Naive thymus-derived CD4-positive, alpha-beta T cell (primary cell): ENCODE results near the gene C16orf87. TPM values are rescaled to one million over a fixed set of nuclear protein-coding genes. Genes with fewer than 3 reads are reported as not detected.
A peak's percentile ranks its signal among the peaks of the same experiment; 100 is the strongest.

Source experiments
- ATAC-seq: fragments of 150-1000 bp; cut with Tn5 transposase; 2 replicates; pipeline ENCODE4 v1.10.0; 2021; ENCODE audit warnings: mild to moderate bottlenecking, moderate library complexity
- CTCF ChIA-PET: fragments of 350-600 bp; sonication (Branson Sonifier 250); formaldehyde crosslinking; loops from one replicate; lab custom pipeline; 2021; ENCODE audit warnings: antibody characterized with exemption; lab: Charles Lee
- POLR2A ChIA-PET: fragments of 350-600 bp; sonication (Branson Sonifier 250); formaldehyde crosslinking; loops from one replicate; lab custom pipeline; 2021; ENCODE audit warnings: antibody characterized with exemption, inconsistent platforms; lab: Charles Lee
- DNase-seq, 9 donors: peaks; one replicate each; pipeline versions ENCODE4 v3.0.0 to v3.0.0-alpha.2; 2020 to 2022; ENCODE audit warnings: mixed read lengths in 1 of 9
- H3K27ac ChIP-seq: one replicate; pipeline ENCODE4 v1.7.0; 2013; ENCODE audit warnings: mild to moderate bottlenecking, low read depth, low read length, moderate library complexity
- H3K27me3 ChIP-seq, 2 donors: one replicate each; pipeline ENCODE4 v1.7.0; 2013; ENCODE audit warnings: low read length in 2 of 2, mild to moderate bottlenecking in 2 of 2, moderate library complexity in 2 of 2; ENCODE audit not compliant: control insufficient read depth in 2 of 2, insufficient read depth in 2 of 2
- H3K36me3 ChIP-seq, 3 experiments: 1 replicate in 2 of 3; 2 replicates in 1 of 3; pipeline ENCODE4 v1.7.0; 2013; ENCODE audit warnings: low read length in 3 of 3, mild to moderate bottlenecking in 3 of 3, moderate library complexity in 1 of 3; ENCODE audit not compliant: insufficient read depth in 3 of 3, control insufficient read depth in 2 of 3
- H3K4me1 ChIP-seq, 2 donors: one replicate each; pipeline ENCODE4 v1.7.0; 2013; ENCODE audit warnings: low read length in 2 of 2, mild to moderate bottlenecking in 2 of 2, moderate library complexity in 1 of 2; ENCODE audit not compliant: control insufficient read depth in 2 of 2, insufficient read depth in 2 of 2
- H3K4me3 ChIP-seq: 2 replicates; pipeline ENCODE4 v1.7.0; 2013; ENCODE audit warnings: mild to moderate bottlenecking, low read length
- H3K9me3 ChIP-seq, 3 experiments: 1 replicate in 2 of 3; 2 replicates in 1 of 3; pipeline ENCODE4 v1.7.0; 2013; ENCODE audit warnings: low read length in 3 of 3; ENCODE audit not compliant: control insufficient read depth in 2 of 3
- H3K27ac Mint-ChIP-seq, 9 donors: one replicate each; pipeline ENCODE4 v1.8.0; 2020 to 2022; ENCODE audit warnings: mixed read lengths in 9 of 9, mild to moderate bottlenecking in 8 of 9, moderate library complexity in 5 of 9, inconsistent platforms in 2 of 9
- H3K27me3 Mint-ChIP-seq, 5 donors: one replicate each; pipeline ENCODE4 v1.8.0; 2021 to 2022; ENCODE audit warnings: mixed read lengths in 5 of 5, mild to moderate bottlenecking in 1 of 5
- H3K36me3 Mint-ChIP-seq, 5 donors: one replicate each; pipeline ENCODE4 v1.8.0; 2020 to 2022; ENCODE audit warnings: mixed read lengths in 5 of 5, mild to moderate bottlenecking in 3 of 5, inconsistent platforms in 1 of 5
- H3K4me1 Mint-ChIP-seq, 7 donors: one replicate each; pipeline ENCODE4 v1.8.0; 2020 to 2022; ENCODE audit warnings: mixed read lengths in 7 of 7, mild to moderate bottlenecking in 3 of 7, inconsistent platforms in 1 of 7
- H3K4me3 Mint-ChIP-seq, 10 donors: one replicate each; pipeline ENCODE4 v1.8.0; 2020 to 2022; ENCODE audit warnings: mild to moderate bottlenecking in 10 of 10, mixed read lengths in 10 of 10, moderate library complexity in 6 of 10, inconsistent platforms in 2 of 10
- H3K9me3 Mint-ChIP-seq, 11 donors: one replicate each; pipeline ENCODE4 v1.8.0; 2020 to 2022; ENCODE audit warnings: mixed read lengths in 11 of 11, mild to moderate bottlenecking in 4 of 11, inconsistent platforms in 1 of 11, moderate library complexity in 1 of 11
- intact Hi-C, 2 donors: fragments of 100-400 bp; cut with micrococcal nuclease; formaldehyde crosslinking; loops; one replicate each; pipeline ENCODE4 v1.15.1; 2023
- polyA plus RNA-seq, 2 donors: library from polyadenylated mRNA; unstranded; fragments of 300-500 nt; fragmentation: Illumina TruSeq; gene quantifications; one replicate each; pipeline ENCODE4 v1.2.3, GENCODE V29; 2021
- total RNA-seq, 6 experiments: library from RNA in 5 of 6; stranded (reverse) in 5 of 6; gene quantifications; 1 replicate in 5 of 6; 2 replicates in 1 of 6; pipeline ENCODE4 v1.2.3 and lab custom pipeline; 2021 to 2026

C16orf87 gene
- total and polyA plus RNA-seq, 7 experiments from 2014 or later = 5.3 to 14.0 (median 8.8) TPM

DNA sequence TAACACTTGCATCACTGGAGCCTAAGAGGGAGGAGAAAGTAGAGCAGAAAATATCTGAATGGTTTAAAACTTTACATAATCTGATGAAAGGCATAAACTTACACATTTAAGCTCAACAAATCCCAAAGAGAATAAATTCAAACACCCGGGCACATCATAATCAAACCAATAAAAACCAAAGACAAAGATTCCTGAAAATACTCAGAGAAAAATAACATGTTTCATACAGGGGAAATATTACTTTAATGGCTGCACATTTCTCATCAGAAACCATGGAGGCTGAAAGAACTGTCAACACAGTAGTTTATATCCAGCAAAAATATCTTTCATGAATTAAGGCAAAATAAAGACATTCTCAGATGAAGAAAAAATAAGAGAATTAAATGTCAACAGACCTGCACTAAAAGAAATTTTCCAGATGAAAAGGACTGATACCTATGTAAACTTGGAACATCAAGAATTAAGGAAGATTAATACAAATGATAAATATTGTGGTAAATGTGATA is 34.2 kb downstream of the C16orf87 start:
- Histone ChIP-seq H3K4me3 (no peak overlapping the region), H3K36me3 (no peaks in the 10 kb centered on the region), H3K27me3 (no peaks in the 10 kb centered on the region), H3K27ac (no peak overlapping the region), H3K9me3 (no peaks in the 10 kb centered on the region), H3K4me1 (no peaks in the 10 kb centered on the region)
- ATAC-seq (no peak), DNase-seq (no peak)
- no peak overlapping the region for H3K4me3 Mint-ChIP-seq
- intact Hi-C loops = no loop called here
- POLR2A ChIA-PET = no interaction called here
- CTCF ChIA-PET = interaction anchor here (0.7 kb wide), 1 partner anchor 967 kb away, joined by 3 read pairs; no protein-coding TSS in a partner anchor
- peaks cover 5 to 42% (median 31%) of the 10 kb centered on the region in 5 donors for H3K36me3 Mint-ChIP-seq
- peaks cover 4 to 48% (median 25%) of the 10 kb centered on the region in 11 donors for H3K9me3 Mint-ChIP-seq
- no peak overlapping the region for H3K27ac Mint-ChIP-seq
- H3K27me3 Mint-ChIP-seq = no peaks in the 10 kb centered on the region
- peaks cover 0 to 5% (median 0%) of the 10 kb centered on the region in 7 donors for H3K4me1 Mint-ChIP-seq

DNA sequence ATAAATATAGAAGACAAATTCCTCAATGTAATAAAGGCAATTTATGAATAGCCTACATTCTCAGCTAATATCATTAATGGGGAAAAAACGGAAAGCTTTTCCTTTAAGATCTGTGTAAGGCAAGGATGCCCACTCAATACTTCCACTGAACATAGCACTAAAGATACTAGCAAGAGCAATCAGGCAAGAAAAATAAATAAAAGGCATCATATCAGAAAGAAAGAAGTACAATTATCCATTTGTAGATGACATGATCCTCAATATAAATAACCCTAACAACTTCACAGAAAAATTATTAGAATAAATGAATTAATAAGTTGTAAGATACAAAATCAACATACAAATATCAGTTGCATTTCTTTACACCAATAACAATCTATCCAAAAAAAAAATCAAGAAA is 37.1 kb downstream of the C16orf87 start:
- CTCF ChIA-PET = no interaction called here
- ATAC-seq = no peak
- H3K36me3 Mint-ChIP-seq = peaks cover 5 to 44% (median 26%) of the 10 kb centered on the region in 5 donors

DNA sequence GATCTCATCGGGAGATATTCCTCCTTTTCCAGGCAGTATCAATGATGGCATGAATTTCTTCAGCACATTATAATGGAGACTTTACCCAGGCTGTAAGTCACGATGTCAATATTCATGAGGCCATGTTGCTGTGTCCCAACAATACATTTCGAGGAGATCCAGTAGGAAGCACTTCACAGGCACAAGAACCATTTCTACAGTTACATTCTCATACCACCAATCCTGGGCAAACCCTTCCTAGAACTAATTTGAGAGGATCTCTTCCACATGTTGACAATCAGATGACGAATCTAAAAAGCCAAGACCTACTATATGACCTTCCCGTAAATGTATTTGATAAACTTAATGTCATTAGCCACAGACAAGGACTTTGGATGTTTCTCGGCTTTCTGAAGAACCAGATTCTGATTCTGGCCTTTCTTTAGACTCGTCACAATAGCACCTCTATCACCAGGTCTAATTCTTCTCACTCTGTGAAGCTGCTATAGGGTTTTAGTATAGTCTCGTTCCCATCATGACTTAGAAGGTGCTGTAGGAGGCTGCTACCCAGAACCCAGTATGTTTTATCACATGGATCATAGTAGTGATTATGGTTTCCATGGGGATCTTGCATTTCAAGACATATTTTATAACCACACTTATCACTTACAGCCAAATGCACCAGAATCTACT is 40.2 kb downstream of the C16orf87 start:
- Histone ChIP-seq H3K4me3 (peak overlapping the region; percentile 79), H3K4me1 (peaks cover 0 to 10% of the 10 kb centered on the region in 2 donors), H3K27me3 (no peaks in the 10 kb centered on the region), H3K36me3 (no peaks in the 10 kb centered on the region), H3K27ac (peak overlapping the region; percentile 65), H3K9me3 (peaks cover 0 to 9% (median 0%) of the 10 kb centered on the region in 3 experiments)
- H3K27ac Mint-ChIP-seq = peak overlapping the region in 8 of 9 donors; percentile 32 to 84 (median 79)
- ChIA-PET CTCF (no interaction called here), POLR2A (interaction anchor here (2.1 kb wide), 1 partner anchor 40 kb away, joined by 14 read pairs; the partner anchor contains the start of gene C16orf87)
- H3K36me3 Mint-ChIP-seq = peaks cover 9 to 29% (median 26%) of the 10 kb centered on the region in 5 donors
- peaks cover 0 to 1% (median 0%) of the 10 kb centered on the region in 5 donors for H3K27me3 Mint-ChIP-seq
- no peak for DNase-seq
- peak overlapping the region; percentile 77 to 87 (median 84) for H3K4me3 Mint-ChIP-seq
- H3K4me1 Mint-ChIP-seq = peaks cover 5 to 27% (median 24%) of the 10 kb centered on the region in 7 donors
- intact Hi-C loops = loop anchor here (1.0 to 2.0 kb wide), 7 partner anchors 14 to 670 kb away; partner anchors contain the start of genes C16orf87 (in 2 of the 2), DNAJA2 (in 2 of the 2), ORC6 (in 2 of the 2) and VPS35 (in 2 of the 2)
- H3K9me3 Mint-ChIP-seq = peaks cover 10 to 44% (median 22%) of the 10 kb centered on the region in 11 donors
- ATAC-seq = no peak

More for the DNA sequence above, 37.1 kb downstream of the C16orf87 start:
- Mint-ChIP-seq H3K4me1 (peaks cover 0 to 21% (median 19%) of the 10 kb centered on the region in 7 donors), H3K4me3 (no peak overlapping the region), H3K27ac (no peak overlapping the region), H3K27me3 (no peaks in the 10 kb centered on the region), H3K9me3 (peaks cover 4 to 48% (median 25%) of the 10 kb centered on the region in 11 donors)
- peaks cover 0 to 10% of the 10 kb centered on the region in 2 donors for H3K4me1 ChIP-seq
- intact Hi-C loops = no loop called here
- H3K27me3 ChIP-seq = no peaks in the 10 kb centered on the region
- no peaks in the 10 kb centered on the region for H3K36me3 ChIP-seq
- POLR2A ChIA-PET = no interaction called here
- no peak overlapping the region for H3K4me3 ChIP-seq
- no peaks in the 10 kb centered on the region for H3K9me3 ChIP-seq
- H3K27ac ChIP-seq = no peak overlapping the region
- DNase-seq = no peak

DNA sequence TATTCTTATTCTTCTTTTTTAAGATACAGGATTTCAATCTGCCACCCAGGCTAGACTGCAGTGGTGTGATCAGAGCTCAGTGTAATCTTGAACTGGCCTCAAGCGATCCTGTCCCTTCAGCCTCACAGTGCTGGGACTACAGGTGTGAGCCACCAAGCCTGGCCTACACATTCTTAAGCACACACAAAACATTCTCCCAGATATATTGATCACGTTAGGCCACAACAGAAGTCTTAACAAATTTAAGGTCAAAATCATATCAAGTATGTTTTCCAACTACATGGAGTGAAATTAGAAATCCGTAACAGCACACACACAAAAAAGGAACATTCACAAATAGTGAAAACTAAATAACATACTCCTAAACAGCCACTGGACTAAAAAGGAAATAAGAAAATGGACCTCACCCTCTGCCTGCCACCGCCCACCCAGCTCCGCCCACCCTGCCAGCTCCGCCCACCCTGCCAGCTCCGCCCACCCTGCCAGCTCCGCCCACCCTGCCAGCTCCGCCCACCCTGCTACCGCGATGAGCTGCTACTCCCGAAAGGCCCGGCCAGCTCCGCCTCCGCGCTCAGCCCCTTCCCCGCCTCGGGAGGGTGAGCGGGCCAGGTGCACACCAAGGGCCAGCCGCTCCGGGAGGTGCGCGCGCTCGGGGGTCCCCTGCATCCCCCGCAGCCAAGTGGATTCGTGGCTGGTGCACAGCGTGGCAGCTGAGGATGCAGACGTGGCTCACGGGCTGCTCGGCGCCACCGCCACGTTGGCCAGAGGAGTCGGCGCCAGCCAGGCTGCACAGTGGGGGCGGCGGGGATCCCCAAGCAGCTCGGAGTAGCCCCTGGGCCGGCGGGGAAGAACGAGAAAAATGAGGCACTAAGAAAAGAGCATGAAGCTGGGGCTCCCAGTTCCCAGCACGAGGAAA is 41.2 kb downstream of the C16orf87 start:
- Histone ChIP-seq H3K36me3 (no peaks in the 10 kb centered on the region), H3K4me3 (peak overlapping the region; percentile 79), H3K27me3 (no peaks in the 10 kb centered on the region), H3K4me1 (peaks cover 0 to 10% of the 10 kb centered on the region in 2 donors), H3K27ac (peak overlapping the region; percentile 65), H3K9me3 (peaks cover 0 to 9% (median 0%) of the 10 kb centered on the region in 3 experiments)
- ChIA-PET CTCF (interaction anchor here (0.9 kb wide), 1 partner anchor 39 kb away, joined by 5 read pairs; no protein-coding TSS in a partner anchor), POLR2A (interaction anchor here (1.0 to 2.1 kb wide), 3 partner anchors 18 to 184 kb away, joined by 3 to 14 read pairs (median 8); partner anchors contain the start of genes C16orf87 and DNAJA2)
- ATAC-seq (peak; percentile 99), DNase-seq (peak; percentile 62 to 81 (median 79))
- peaks cover 9 to 23% (median 16%) of the 10 kb centered on the region in 5 donors for H3K36me3 Mint-ChIP-seq
- H3K27me3 Mint-ChIP-seq = peaks cover 0 to 3% (median 0%) of the 10 kb centered on the region in 5 donors
- H3K4me1 Mint-ChIP-seq = peaks cover 5 to 27% (median 24%) of the 10 kb centered on the region in 7 donors
- H3K4me3 Mint-ChIP-seq = peak overlapping the region; percentile 77 to 87 (median 84)
- H3K27ac Mint-ChIP-seq = peak overlapping the region; percentile 33 to 92 (median 82)
- H3K9me3 Mint-ChIP-seq = peaks cover 8 to 41% (median 14%) of the 10 kb centered on the region in 11 donors
- intact Hi-C loops = loop anchor here (1.0 to 2.0 kb wide), 7 partner anchors 15 to 671 kb away; partner anchors contain the start of genes C16orf87 (in 2 of the 2), DNAJA2 (in 2 of the 2), ORC6 (in 2 of the 2) and VPS35 (in 2 of the 2)

DNA sequence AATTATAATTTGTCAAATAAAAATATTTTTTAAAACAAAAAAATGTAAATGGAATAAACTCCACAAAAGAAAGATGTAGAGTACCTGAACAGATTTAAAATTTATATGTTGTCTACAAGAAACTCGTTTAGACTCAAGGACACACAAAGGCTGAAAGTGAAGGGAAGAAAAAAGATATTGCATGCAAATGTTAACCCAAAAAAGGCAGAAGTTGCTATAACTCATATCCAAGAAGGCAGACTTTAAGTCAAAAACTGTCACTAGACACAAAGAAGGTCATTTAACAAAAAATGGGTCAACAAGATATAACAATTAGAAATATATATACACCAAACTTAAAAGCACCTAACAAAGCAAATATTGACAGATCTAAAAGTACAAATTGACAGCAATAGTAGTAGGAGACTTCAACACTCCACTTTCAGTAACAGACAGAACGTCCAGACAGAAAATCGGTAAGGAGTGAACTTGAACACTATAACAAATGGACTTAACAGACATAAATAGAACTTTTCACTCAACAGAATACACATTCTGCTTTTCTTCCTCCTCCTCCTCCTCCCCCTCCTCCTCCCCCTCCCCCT is 42.0 kb downstream of the C16orf87 start:
- no peak for ATAC-seq
- H3K4me1 Mint-ChIP-seq = peaks cover 5 to 27% (median 24%) of the 10 kb centered on the region in 7 donors
- no peaks in the 10 kb centered on the region for H3K36me3 ChIP-seq
- DNase-seq = no peak
- ChIA-PET CTCF (no interaction called here), POLR2A (interaction anchor here (1.0 to 2.1 kb wide), 3 partner anchors 18 to 184 kb away, joined by 3 to 14 read pairs (median 8); partner anchors contain the start of genes C16orf87 and DNAJA2)
- H3K27ac ChIP-seq = no peak overlapping the region
- peaks cover 0 to 10% of the 10 kb centered on the region in 2 donors for H3K4me1 ChIP-seq
- H3K4me3 ChIP-seq = no peak overlapping the region
- H3K27ac Mint-ChIP-seq = peak overlapping the region in 5 of 9 donors; percentile 31 to 89 (median 82)
- peaks cover 0 to 9% (median 0%) of the 10 kb centered on the region in 3 experiments for H3K9me3 ChIP-seq
- peak overlapping the region in 8 of 10 donors; percentile 15 to 85 (median 83) for H3K4me3 Mint-ChIP-seq
- peaks cover 0 to 3% (median 0%) of the 10 kb centered on the region in 5 donors for H3K27me3 Mint-ChIP-seq
- peaks cover 5 to 19% (median 11%) of the 10 kb centered on the region in 5 donors for H3K36me3 Mint-ChIP-seq
- H3K9me3 Mint-ChIP-seq = peaks cover 5 to 36% (median 9%) of the 10 kb centered on the region in 11 donors
- H3K27me3 ChIP-seq = no peaks in the 10 kb centered on the region
- intact Hi-C loops = no loop called here
